Measurements from ENCODE around the gene TENT5C. TPM values are rescaled to one million over a fixed set of nuclear protein-coding genes. Genes with fewer than 3 reads are reported as not detected.

The TENT5C gene
- total and polyA plus RNA-seq, 2 of the 8 experiments (the other 6 are each of a cell fraction or from before 2014, with no cell fraction given): 0.38 to 0.99 TPM

DNA sequence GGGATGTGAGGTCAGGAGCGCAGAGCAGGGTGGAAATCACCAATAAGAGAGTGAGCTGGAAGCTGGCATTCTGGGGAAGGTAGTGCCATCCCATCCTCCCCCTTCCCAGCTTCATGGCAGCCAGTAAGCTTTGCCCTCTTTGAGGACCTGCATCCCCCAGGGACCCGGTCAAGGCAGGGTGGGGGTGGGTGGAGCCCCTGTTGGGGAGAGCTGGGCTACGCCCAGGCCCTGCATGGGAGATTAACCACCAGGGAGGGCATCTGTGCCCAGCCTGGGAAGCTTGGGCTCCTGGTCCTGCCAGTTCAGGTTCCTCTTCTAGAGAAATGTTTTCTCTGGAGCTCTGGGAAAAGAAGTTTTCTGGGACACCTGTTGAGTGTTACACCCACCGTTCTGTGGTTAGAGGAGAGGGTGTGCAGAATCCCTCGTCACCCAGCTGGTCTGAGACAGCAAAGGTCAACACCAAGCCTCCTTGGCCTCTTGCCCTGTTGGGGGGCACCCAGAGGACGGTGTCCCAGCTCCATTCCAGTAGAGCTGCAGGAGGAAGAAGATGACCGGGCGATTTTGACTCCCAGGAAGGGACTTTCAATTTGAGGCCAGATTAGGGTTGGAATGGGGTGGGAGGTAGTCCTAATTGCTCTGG lies 30.1 kb upstream of the TENT5C start:
- 0 out of 2 replicates have a peak overlapping the region, but pooled peaks have one; percentile 12 for H2BK5ac ChIP-seq (ENCODE audit: low read depth, low read length)
- H2AK5ac ChIP-seq (ENCODE audit: low read depth, low read length): no peak overlapping the region
- H2BK12ac ChIP-seq (ENCODE audit: low read depth, low read length): no peak overlapping the region
- no peak overlapping the region for H4K91ac ChIP-seq (replicated peaks; ENCODE audit: insufficient read length, low read length)
- no peak overlapping the region for H3K9ac ChIP-seq (replicated peaks in 1 of 4; ENCODE audit: extremely low read depth in 1 of 4, low read depth in 3 of 4, low read length in 3 of 4)
- H3K4me2 ChIP-seq (ENCODE audit: insufficient read depth in 1 of 2, low read depth in 2 of 2, low read length in 2 of 2): no peak overlapping the region
- DNase-seq (ENCODE audit: low read depth in 1 of 2, low spot score in 2 of 2) (no peak), FAIRE-seq (no peak)
- ChIA-PET POLR2A (ENCODE audit: partially characterized antibody) (no interaction called here), CTCF (ENCODE audit: partially characterized antibody) (interaction anchor here (0.8 to 5.0 kb wide), 11 partner anchors 12 to 183 kb away, joined by 3 to 25 read pairs (median 4); no protein-coding TSS in a partner anchor)
- H3K14ac ChIP-seq (ENCODE audit: insufficient read length): no peak overlapping the region
- no peaks in the 10 kb centered on the region for H3K79me1 ChIP-seq (ENCODE audit: low read depth, low read length)
- no peaks in the 10 kb centered on the region; a peak in 1 of 7 replicates for H3K27me3 ChIP-seq (replicated peaks in 1 of 4; ENCODE audit: control insufficient read depth in 3 of 4, extremely low read depth in 1 of 4, insufficient read depth in 3 of 4, low read length in 3 of 4)
- no peak overlapping the region for H3K56ac ChIP-seq (replicated peaks; ENCODE audit: insufficient read length, low read depth, low read length)
- no peak overlapping the region for H3K18ac ChIP-seq (ENCODE audit: extremely low read depth, low read length)
- H3K23me2 ChIP-seq (ENCODE audit: low read depth, low read length): no peaks in the 10 kb centered on the region; the same call in 1 of the 2 replicates
- H3K23ac ChIP-seq (ENCODE audit: insufficient read length): no peak overlapping the region
- no peak overlapping the region for H2BK20ac ChIP-seq (ENCODE audit: low read length)
- no peaks in the 10 kb centered on the region for H3K36me3 ChIP-seq (ENCODE audit: control insufficient read depth in 2 of 4, insufficient read depth in 4 of 4, low read length in 3 of 4)
- peaks cover 0 to 9% (median 1%) of the 10 kb centered on the region in 4 experiments; a peak in 2 of 7 replicates for H3K4me1 ChIP-seq (replicated peaks in 1 of 4; ENCODE audit: control insufficient read depth in 3 of 4, insufficient read depth in 4 of 4, low read length in 3 of 4)
- H2AFZ ChIP-seq (ENCODE audit: low read length): no peak overlapping the region
- no peaks in the 10 kb centered on the region for H4K20me1 ChIP-seq (replicated peaks in 1 of 2; ENCODE audit: control insufficient read depth in 1 of 2, insufficient read depth in 2 of 2, low read length in 2 of 2)
- H3K27ac ChIP-seq (ENCODE audit: low read depth, low read length): no peak overlapping the region
- WGBS, 2 experiments (ENCODE audit: extremely low coverage in 1 of 2, insufficient coverage in 1 of 2, insufficient read length in 1 of 2, insufficient replicate concordance in 2 of 2, low coverage in 1 of 2, low lambda C conversion rate in 2 of 2, missing lambda C conversion rate in 1 of 2): 83% methylated on average over 8 of the region's 8 CpGs; no CpG with 5 or more reads in 1 of the 2 experiments
- H2BK15ac ChIP-seq (ENCODE audit: low read length): no peak overlapping the region
- no peak overlapping the region for H2BK120ac ChIP-seq (replicated peaks; ENCODE audit: low read depth, low read length)
- no peak overlapping the region for H3K4ac ChIP-seq (replicated peaks; ENCODE audit: insufficient read length, low read depth, low read length)
- no peaks in the 10 kb centered on the region for H3K79me2 ChIP-seq (ENCODE audit: control insufficient read depth in 1 of 2, insufficient read depth in 2 of 2, low read length in 2 of 2)
- H3K4me3 ChIP-seq (ENCODE audit: extremely low read depth in 1 of 4, insufficient read depth in 2 of 4, low read depth in 3 of 4, low read length in 4 of 4): no peak overlapping the region
- no peaks in the 10 kb centered on the region for H3K9me3 ChIP-seq (ENCODE audit: insufficient read depth in 2 of 2, low read depth in 1 of 2, low read length in 1 of 2)
- H4K5ac ChIP-seq (ENCODE audit: insufficient read length, low read depth, low read length): no peak overlapping the region
- no peak overlapping the region for H4K8ac ChIP-seq (ENCODE audit: extremely low read depth, insufficient read depth, low read length)
- TF ChIP-seq ATF2 (IDR thresholded peaks at IDR 0.05; ENCODE audit: low read length) (no peak), SIRT6 (IDR thresholded peaks at IDR 0.05; ENCODE audit: low read length) (no peak), ZNF274 (IDR thresholded peaks at IDR 0.05; ENCODE audit: borderline replicate concordance, extremely low read depth, low read length) (no peak), PHF8 (conservative IDR thresholded peaks at IDR 0.05; ENCODE audit: low read depth, low read length) (no peak), SRF (IDR thresholded peaks at IDR 0.05; ENCODE audit: low read depth, low read length) (no peak), KDM5A (IDR thresholded peaks at IDR 0.05; ENCODE audit: low read length) (no peak), CHD1 (IDR thresholded peaks at IDR 0.05; ENCODE audit: low read depth, low read length) (no peak), POLR2A (IDR thresholded peaks at IDR 0.05; ENCODE audit: control extremely low read depth in 1 of 2, low read depth in 2 of 2, low read length in 2 of 2) (no peak), SUZ12 (IDR thresholded peaks at IDR 0.05; ENCODE audit: low read length) (no peak), HDAC6 (IDR thresholded peaks at IDR 0.05; ENCODE audit: low read depth, low read length) (no peak), CBX5 (IDR thresholded peaks at IDR 0.05; ENCODE audit: low read depth, low read length) (no peak), RAD21 (IDR thresholded peaks at IDR 0.05 in 1 of 2, conservative IDR thresholded peaks at IDR 0.05 in 1 of 2; ENCODE audit: low read depth in 2 of 2, low read length in 2 of 2) (no peak)
